SU-DHL-6 (cell line): ENCODE data around the gene RPL35.

Experiments used
- H2AFZ ChIP-seq: fragments of 200-600 bp; sonication (generic); 2 replicates; pipeline ENCODE4 v1.6.1; 2014; ENCODE audit warnings: low read depth, mild to moderate bottlenecking, moderate library complexity, mixed read lengths, antibody characterized with exemption, low read length; ENCODE audit not compliant: severe bottlenecking
- H3F3A ChIP-seq: fragments of 200-600 bp; shearing (Covaris generic); 2 replicates; pipeline ENCODE4 v1.6.0; 2016; ENCODE audit warnings: antibody characterized with exemption, mild to moderate bottlenecking; ENCODE audit not compliant: insufficient read depth
- H3K27ac ChIP-seq: fragments of 200-600 bp; sonication (generic); 2 replicates; pipeline ENCODE4 v1.5.1; 2016; ENCODE audit warnings: low read depth, mild to moderate bottlenecking, low read length, moderate library complexity, mixed read lengths
- H3K27me3 ChIP-seq: fragments of 200-600 bp; sonication (generic), shearing (Covaris generic); 2 replicates; pipeline ENCODE4 v1.6.0; 2014; ENCODE audit warnings: mild to moderate bottlenecking, low read length
- H3K36me3 ChIP-seq: fragments of 200-600 bp; sonication (generic); 2 replicates; pipeline ENCODE4 v1.6.1; 2014; ENCODE audit warnings: mild to moderate bottlenecking, low read length, mixed read lengths
- H3K4me2 ChIP-seq: fragments of 300-600, 200-600 bp; shearing (Covaris generic), sonication (generic); 2 replicates; pipeline ENCODE4 v1.6.0; 2014; ENCODE audit warnings: low read length, low read depth, mild to moderate bottlenecking; ENCODE audit not compliant: poor library complexity, severe bottlenecking
- H3K4me3 ChIP-seq: fragments of 200-600 bp; sonication (generic); 2 replicates; pipeline ENCODE4 v1.5.1; 2014; ENCODE audit warnings: antibody characterized with exemption, low read length, mild to moderate bottlenecking, mixed read lengths; ENCODE audit not compliant: insufficient read depth, poor library complexity, severe bottlenecking
- H3K79me2 ChIP-seq: fragments of 200-600 bp; sonication (generic); 2 replicates; pipeline ENCODE4 v1.6.1; 2014; ENCODE audit warnings: mild to moderate bottlenecking, low read length, moderate library complexity; ENCODE audit not compliant: insufficient read depth
- H3K9ac ChIP-seq: fragments of 200-600 bp; sonication (generic); 2 replicates; pipeline ENCODE4 v1.7.0; 2014; ENCODE audit warnings: mild to moderate bottlenecking, low read length
- H3K9me2 ChIP-seq: fragments of 200-600 bp; sonication (generic); replicated peaks from 2 replicates; pipeline ENCODE4 v1.6.1; 2014; ENCODE audit warnings: low read length; ENCODE audit not compliant: insufficient read depth
- H3K9me3 ChIP-seq: fragments of 200-600 bp; sonication (generic); 2 replicates; pipeline ENCODE4 v1.6.1; 2014; ENCODE audit warnings: low read length, mixed read lengths; ENCODE audit not compliant: insufficient read depth
- H4K20me1 ChIP-seq: fragments of 200-600 bp; sonication (generic); 2 replicates; pipeline ENCODE4 v1.6.1; 2014; ENCODE audit warnings: low read depth, mild to moderate bottlenecking, antibody characterized with exemption, low read length, moderate library complexity, mixed read lengths
- EZH2phosphoT487 ChIP-seq: fragments of 200-600 bp; sonication (generic), shearing (Covaris generic); conservative IDR thresholded peaks from 2 replicates; pipeline ENCODE4 v1.6.1; 2018; ENCODE audit warnings: mild to moderate bottlenecking, antibody characterized with exemption, low read length, moderate library complexity, mixed read lengths
- TF ChIP-seq, protein P1 (sequence below): fragments of 200-600 bp; sonication (generic); IDR thresholded peaks from one replicate; pipeline ENCODE4 v1.5.1; 2017; ENCODE audit warnings: antibody characterized with exemption, mild to moderate bottlenecking, low read length, moderate library complexity; ENCODE audit not compliant: insufficient read depth, poor library complexity, severe bottlenecking

RPL35 gene

DNA sequence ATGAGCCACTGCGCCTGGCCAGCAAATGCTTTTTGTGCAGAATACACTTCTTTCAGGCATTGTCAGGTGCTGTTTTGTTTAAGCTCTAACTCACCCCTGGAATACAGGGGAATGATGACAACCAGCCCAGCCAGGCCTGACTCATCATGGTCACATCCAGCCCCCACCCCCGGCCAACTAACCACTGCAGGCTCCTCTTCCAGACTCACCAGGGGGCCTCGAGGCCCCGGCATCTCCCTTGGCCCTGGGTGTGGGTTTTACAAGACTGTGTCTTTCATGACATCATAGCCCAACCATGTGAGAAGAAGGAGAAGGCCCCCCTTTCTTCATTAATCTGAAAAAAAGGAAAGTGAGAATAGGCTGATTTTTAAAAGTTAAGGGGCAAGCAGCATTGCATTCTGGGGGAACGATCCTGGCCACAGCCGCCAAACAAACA, 49.3 kb downstream of the RPL35 start:
- H3K36me3 ChIP-seq = no peaks in the 10 kb centered on the region
- no peak overlapping the region for H3K9ac ChIP-seq
- no peak overlapping the region for H3K4me2 ChIP-seq
- H3K27me3 ChIP-seq = no peaks in the 10 kb centered on the region
- H3K9me3 ChIP-seq = no peaks in the 10 kb centered on the region
- no peaks in the 10 kb centered on the region for H3F3A ChIP-seq
- H4K20me1 ChIP-seq = no peaks in the 10 kb centered on the region
- no peak overlapping the region for H2AFZ ChIP-seq
- H3K9me2 ChIP-seq = no peaks in the 10 kb centered on the region
- no peaks in the 10 kb centered on the region for H3K79me2 ChIP-seq
- no peak for TF ChIP-seq EZH2phosphoT487
- TF ChIP-seq, protein P1, sequence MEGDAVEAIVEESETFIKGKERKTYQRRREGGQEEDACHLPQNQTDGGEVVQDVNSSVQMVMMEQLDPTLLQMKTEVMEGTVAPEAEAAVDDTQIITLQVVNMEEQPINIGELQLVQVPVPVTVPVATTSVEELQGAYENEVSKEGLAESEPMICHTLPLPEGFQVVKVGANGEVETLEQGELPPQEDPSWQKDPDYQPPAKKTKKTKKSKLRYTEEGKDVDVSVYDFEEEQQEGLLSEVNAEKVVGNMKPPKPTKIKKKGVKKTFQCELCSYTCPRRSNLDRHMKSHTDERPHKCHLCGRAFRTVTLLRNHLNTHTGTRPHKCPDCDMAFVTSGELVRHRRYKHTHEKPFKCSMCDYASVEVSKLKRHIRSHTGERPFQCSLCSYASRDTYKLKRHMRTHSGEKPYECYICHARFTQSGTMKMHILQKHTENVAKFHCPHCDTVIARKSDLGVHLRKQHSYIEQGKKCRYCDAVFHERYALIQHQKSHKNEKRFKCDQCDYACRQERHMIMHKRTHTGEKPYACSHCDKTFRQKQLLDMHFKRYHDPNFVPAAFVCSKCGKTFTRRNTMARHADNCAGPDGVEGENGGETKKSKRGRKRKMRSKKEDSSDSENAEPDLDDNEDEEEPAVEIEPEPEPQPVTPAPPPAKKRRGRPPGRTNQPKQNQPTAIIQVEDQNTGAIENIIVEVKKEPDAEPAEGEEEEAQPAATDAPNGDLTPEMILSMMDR = no peak
- no peak overlapping the region for H3K27ac ChIP-seq
- no peak overlapping the region for H3K4me3 ChIP-seq

GRCh38 chr9:124810663-124811355, 50.9 kb downstream of the RPL35 start:
- Histone ChIP-seq H3K27ac (no peak overlapping the region), H3K9me2 (no peaks in the 10 kb centered on the region), H2AFZ (no peak overlapping the region), H3F3A (no peaks in the 10 kb centered on the region), H3K9me3 (no peaks in the 10 kb centered on the region), H4K20me1 (no peaks in the 10 kb centered on the region), H3K36me3 (no peaks in the 10 kb centered on the region), H3K27me3 (no peaks in the 10 kb centered on the region), H3K9ac (no peak overlapping the region), H3K79me2 (no peaks in the 10 kb centered on the region), H3K4me2 (no peak overlapping the region), H3K4me3 (no peak overlapping the region)
- TF ChIP-seq EZH2phosphoT487 = no peak
- TF ChIP-seq, protein P1 = no peak

DNA sequence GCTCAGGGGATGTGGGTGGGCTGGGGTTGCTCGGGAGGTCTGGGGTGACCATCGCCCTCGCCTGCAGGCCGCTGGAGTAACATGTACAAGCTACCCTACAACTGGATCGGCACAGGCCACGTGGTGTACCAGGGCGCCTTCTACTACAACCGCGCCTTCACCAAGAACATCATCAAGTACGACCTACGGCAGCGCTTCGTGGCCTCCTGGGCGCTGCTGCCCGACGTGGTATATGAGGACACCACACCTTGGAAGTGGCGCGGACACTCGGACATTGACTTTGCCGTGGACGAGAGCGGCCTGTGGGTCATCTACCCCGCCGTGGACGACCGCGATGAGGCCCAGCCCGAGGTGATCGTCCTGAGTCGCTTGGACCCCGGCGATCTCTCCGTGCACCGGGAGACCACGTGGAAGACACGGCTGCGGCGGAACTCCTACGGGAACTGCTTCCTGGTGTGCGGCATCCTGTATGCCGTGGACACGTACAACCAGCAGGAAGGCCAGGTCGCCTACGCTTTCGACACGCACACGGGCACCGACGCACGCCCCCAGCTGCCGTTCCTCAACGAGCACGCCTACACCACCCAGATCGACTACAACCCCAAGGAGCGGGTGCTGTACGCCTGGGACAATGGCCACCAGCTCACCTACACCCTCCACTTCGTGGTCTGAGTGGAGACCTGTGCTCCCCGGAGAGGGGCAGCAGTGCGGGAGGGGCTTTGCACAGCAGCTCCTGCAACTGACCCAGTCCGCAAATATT, 51.8 kb downstream of the RPL35 start:
- no peaks in the 10 kb centered on the region for H3F3A ChIP-seq
- H3K4me3 ChIP-seq = no peak overlapping the region
- no peak for TF ChIP-seq EZH2phosphoT487
- TF ChIP-seq, protein P1 = no peak
- H2AFZ ChIP-seq = no peak overlapping the region
- H3K4me2 ChIP-seq = no peak overlapping the region
- H3K27ac ChIP-seq = no peak overlapping the region
- no peak overlapping the region for H3K9ac ChIP-seq
- H3K27me3 ChIP-seq = no peaks in the 10 kb centered on the region
- H3K9me2 ChIP-seq = no peaks in the 10 kb centered on the region
- H3K9me3 ChIP-seq = no peaks in the 10 kb centered on the region
- no peaks in the 10 kb centered on the region for H3K79me2 ChIP-seq
- H4K20me1 ChIP-seq = no peaks in the 10 kb centered on the region
- no peaks in the 10 kb centered on the region for H3K36me3 ChIP-seq
